Gastrocnemius medialis (tissue), 4 donors: Measurements from ENCODE around the gene BOD1L2. TPM values are rescaled to one million over a fixed set of nuclear protein-coding genes. Genes with fewer than 3 reads are reported as not detected.

ENCODE experiments used
- ATAC-seq, 2 donors: fragments of 150-250 bp; one replicate each; pipeline ENCODE4 v1.9.1; 2016
- DNase-seq, 2 donors: peaks; one replicate each; pipeline ENCODE4 v3.0.0-alpha.2; 2019
- H3K27ac ChIP-seq, 4 donors: fragments of 200-600 bp; sonication (generic); 1 replicate in 1 of 4; 2 replicates in 3 of 4; pipeline ENCODE4 v1.5.1; 2016 to 2018; ENCODE audit warnings: mild to moderate bottlenecking in 2 of 4, moderate library complexity in 1 of 4
- H3K27me3 ChIP-seq, 3 donors: fragments of 200-600 bp; sonication (generic) in 2 of 3; 1 replicate in 1 of 3; 2 replicates in 2 of 3; pipeline versions ENCODE4 v1.5.1 to v1.6.0; 2016 to 2019; ENCODE audit warnings: mild to moderate bottlenecking in 1 of 3, moderate library complexity in 1 of 3
- H3K36me3 ChIP-seq, 2 donors: fragments of 200-600 bp; sonication (generic) in 1 of 2; one replicate each; pipeline ENCODE4 v1.5.1; 2017 to 2018
- H3K4me1 ChIP-seq, 2 donors: fragments of 200-600 bp; sonication (generic) in 1 of 2; one replicate each; pipeline ENCODE4 v1.5.1; 2016 to 2017; ENCODE audit warnings: mild to moderate bottlenecking in 2 of 2
- H3K4me3 ChIP-seq, 4 donors: fragments of 200-600 bp; sonication (generic) in 3 of 4; 1 replicate in 1 of 4; 2 replicates in 3 of 4; pipeline ENCODE4 v1.5.1; 2016 to 2019; ENCODE audit warnings: mild to moderate bottlenecking in 2 of 4
- H3K9me3 ChIP-seq, 3 donors: fragments of 200-600 bp; sonication (generic) in 2 of 3; 1 replicate in 1 of 3; 2 replicates in 2 of 3; pipeline ENCODE4 v1.5.1; 2016 to 2019
- CTCF ChIP-seq, 5 experiments: fragments of 450-650 bp in 3 of 5; fragments of 200-600 bp in 2 of 5; sonication (generic) in 2 of 5; IDR thresholded peaks in 4 of 5; conservative IDR thresholded peaks in 1 of 5; 1 replicate in 4 of 5; 2 replicates in 1 of 5; pipeline ENCODE4 v1.5.1; 2016 to 2019; ENCODE audit warnings: antibody characterized with exemption in 5 of 5, mild to moderate bottlenecking in 3 of 5, moderate library complexity in 3 of 5
- POLR2A ChIP-seq, 2 donors: fragments of 450-650 bp; IDR thresholded peaks; one replicate each; pipeline ENCODE4 v1.6.1; 2017; ENCODE audit warnings: antibody characterized with exemption in 2 of 2, mild to moderate bottlenecking in 2 of 2, moderate library complexity in 2 of 2
- in situ Hi-C, 4 donors: fragments of 200-750 bp; cut with MboI; loops; one replicate each; pipeline versions ENCODE4 v1.15.0 to v1.8.0; 2017; ENCODE audit warnings: low sequenced_read_pairs in 4 of 4
- intact Hi-C: fragments of 100-400 bp; cut with DNase I; formaldehyde crosslinking; loops from one replicate; pipeline ENCODE4 v1.15.1; 2023; ENCODE audit warnings: low total_unique reads
- total RNA-seq, 4 donors: library from RNA; depleted of rRNA; stranded (reverse); fragments of >200 nt; gene quantifications; one replicate each; pipeline versions ENCODE4 v1.1.0 to v1.2.3, GENCODE V29; 2016

The BOD1L2 gene
- total RNA-seq = not detected

- H3K9me3 ChIP-seq = no peaks in the 10 kb centered on the region
- no peak within 1 kb of the TSS for H3K27ac ChIP-seq
- intact Hi-C loops (no loop called here), in situ Hi-C loops (no loop called here)
- no peaks in the 10 kb centered on the region for H3K36me3 ChIP-seq
- H3K27me3 ChIP-seq = peaks cover 0 to 3% (median 0%) of the 10 kb centered on the region in 3 donors
- no peak within 1 kb of the TSS for H3K4me3 ChIP-seq
- ATAC-seq (no peak), DNase-seq (no peak)
- no peaks in the 10 kb centered on the region for H3K4me1 ChIP-seq
- TF ChIP-seq POLR2A (IDR thresholded peaks at IDR 0.05) (no peak), CTCF (IDR thresholded peaks at IDR 0.05 in 4 of 5, conservative IDR thresholded peaks at IDR 0.05 in 1 of 5) (no peak)
These were observed at the start of gene BOD1L2 for GRCh38 chr18:57146956-57147636. BOD1L2 (plus strand) TSS chr18:57147087; CDS start chr18:57147313, 226 bp downstream.

- DNase-seq (no peak), ATAC-seq (no peak)
- Histone ChIP-seq H3K4me3 (no peak overlapping the region), H3K27ac (no peak overlapping the region), H3K27me3 (no peaks in the 10 kb centered on the region), H3K36me3 (no peaks in the 10 kb centered on the region), H3K4me1 (no peaks in the 10 kb centered on the region), H3K9me3 (no peaks in the 10 kb centered on the region)
- in situ Hi-C loops = no loop called here
- intact Hi-C loops = no loop called here
- TF ChIP-seq POLR2A (IDR thresholded peaks at IDR 0.05) (no peak), CTCF (IDR thresholded peaks at IDR 0.05 in 4 of 5, conservative IDR thresholded peaks at IDR 0.05 in 1 of 5) (no peak)
These were observed 39.6 kb upstream of the BOD1L2 start for GRCh38 chr18:57107140-57107832.

- H3K9me3 ChIP-seq = no peaks in the 10 kb centered on the region
- H3K36me3 ChIP-seq = no peaks in the 10 kb centered on the region
- ATAC-seq (no peak), DNase-seq (no peak)
- TF ChIP-seq CTCF (IDR thresholded peaks at IDR 0.05 in 4 of 5, conservative IDR thresholded peaks at IDR 0.05 in 1 of 5) (no peak), POLR2A (IDR thresholded peaks at IDR 0.05) (no peak)
- in situ Hi-C loops (no loop called here), intact Hi-C loops (no loop called here)
- no peaks in the 10 kb centered on the region for H3K4me1 ChIP-seq
- no peak overlapping the region for H3K4me3 ChIP-seq
- H3K27me3 ChIP-seq = no peaks in the 10 kb centered on the region
- no peak overlapping the region for H3K27ac ChIP-seq
These were observed 36.6 kb upstream of the BOD1L2 start for GRCh38 chr18:57110290-57110689.

- no peaks in the 10 kb centered on the region for H3K4me1 ChIP-seq
- H3K27me3 ChIP-seq = no peaks in the 10 kb centered on the region
- no peak overlapping the region for H3K27ac ChIP-seq
- H3K36me3 ChIP-seq = no peaks in the 10 kb centered on the region
- no peaks in the 10 kb centered on the region for H3K9me3 ChIP-seq
- DNase-seq (no peak), ATAC-seq (no peak)
- no peak for TF ChIP-seq CTCF (IDR thresholded peaks at IDR 0.05 in 4 of 5, conservative IDR thresholded peaks at IDR 0.05 in 1 of 5)
- in situ Hi-C loops (no loop called here), intact Hi-C loops (no loop called here)
- H3K4me3 ChIP-seq = no peak overlapping the region
These were observed 33.0 kb upstream of the BOD1L2 start for GRCh38 chr18:57113799-57114420.
